Caco-2 (cell line): ENCODE measurements around the gene JDP2. TPM values are rescaled to one million over a fixed set of nuclear protein-coding genes. Genes with fewer than 3 reads are reported as not detected.

Experiments used
- BruUV-seq: library from RNA; stranded (reverse); fragments of 400-500 nt; replicated peaks from 2 replicates; lab custom pipeline; 2021; lab: Mats Ljungman, UMichigan
- CTCF ChIA-PET: fragments of 300-600 bp; sonication (Branson Sonifier 250); formaldehyde crosslinking; loops from one replicate; lab custom pipeline; 2022; ENCODE audit warnings: antibody characterized with exemption; lab: Charles Lee
- POLR2A ChIA-PET: fragments of 300-600 bp; sonication (Branson Sonifier 250); formaldehyde crosslinking; loops from one replicate; lab custom pipeline; 2022; ENCODE audit warnings: antibody characterized with exemption; lab: Charles Lee
- DNase-seq, 2 experiments: peaks; one replicate each; pipeline versions ENCODE4 v3.0.0 to v3.0.0-alpha.2; 2020 to 2022
- H3K27me3 ChIP-seq: replicated peaks from 2 replicates; pipeline ENCODE4 v1.6.0; 2011; ENCODE audit warnings: low read length; ENCODE audit not compliant: control insufficient read depth, insufficient read depth
- H3K36me3 ChIP-seq: 2 replicates; pipeline ENCODE4 v1.5.1; 2011; ENCODE audit warnings: low read length; ENCODE audit not compliant: control insufficient read depth, insufficient read depth
- H3K4me1 ChIP-seq: fragments of 250-450 bp; sonication (Bioruptor Pico); 2 replicates; pipeline ENCODE4 v1.5.1; 2020; ENCODE audit warnings: mild to moderate bottlenecking
- H3K4me3 ChIP-seq: 2 replicates; pipeline ENCODE4 v1.5.1; 2011; ENCODE audit warnings: low read depth, mild to moderate bottlenecking, control low read depth, low read length
- H3K9me3 ChIP-seq: fragments of 250-450 bp; sonication (Bioruptor Pico); 2 replicates; pipeline ENCODE4 v1.5.1; 2020; ENCODE audit warnings: mild to moderate bottlenecking, moderate library complexity
- H3K27ac Mint-ChIP-seq: one replicate; pipeline ENCODE4 v1.8.0; 2022; ENCODE audit warnings: mixed read lengths; ENCODE audit not compliant: unreplicated experiment
- H3K27me3 Mint-ChIP-seq: one replicate; pipeline ENCODE4 v1.8.0; 2022; ENCODE audit warnings: mixed read lengths; ENCODE audit not compliant: insufficient read depth, unreplicated experiment
- H3K36me3 Mint-ChIP-seq: one replicate; pipeline ENCODE4 v1.8.0; 2022; ENCODE audit warnings: mild to moderate bottlenecking, mixed read lengths; ENCODE audit not compliant: insufficient read depth, unreplicated experiment
- H3K4me1 Mint-ChIP-seq: one replicate; pipeline ENCODE4 v1.8.0; 2022; ENCODE audit warnings: low read depth, mixed read lengths; ENCODE audit not compliant: unreplicated experiment
- H3K4me3 Mint-ChIP-seq: one replicate; pipeline ENCODE4 v1.8.0; 2022; ENCODE audit warnings: mild to moderate bottlenecking, moderate library complexity, mixed read lengths; ENCODE audit not compliant: unreplicated experiment
- H3K9me3 Mint-ChIP-seq: one replicate; pipeline ENCODE4 v1.8.0; 2022; ENCODE audit warnings: mixed read lengths; ENCODE audit not compliant: unreplicated experiment
- intact Hi-C: fragments of 100-400 bp; cut with micrococcal nuclease; formaldehyde crosslinking; loops from one replicate; pipeline ENCODE4 v1.10.0; 2022; ENCODE audit not compliant: unreplicated experiment
- total RNA-seq: library from RNA; stranded (reverse); gene quantifications from 2 replicates; pipeline ENCODE4 v1.2.3, GENCODE V29; 2022
- TF ChIP-seq, protein P1 (sequence below), 2 experiments: fragments of 200-600 bp in 1 of 2; IDR thresholded peaks; 1 replicate in 1 of 2; 2 replicates in 1 of 2; pipeline versions ENCODE4 v1.5.1 to v1.8.0; 2011 to 2022; ENCODE audit warnings: antibody characterized with exemption in 1 of 2, control low read depth in 1 of 2, inconsistent platforms in 1 of 2, low read depth in 1 of 2, low read length in 1 of 2, mild to moderate bottlenecking in 1 of 2, moderate library complexity in 1 of 2; ENCODE audit not compliant: insufficient read depth in 1 of 2, severe bottlenecking in 1 of 2, unreplicated experiment in 1 of 2

The JDP2 gene
- total RNA-seq, 1 experiment from 2014 or later = 95.7 TPM

DNA sequence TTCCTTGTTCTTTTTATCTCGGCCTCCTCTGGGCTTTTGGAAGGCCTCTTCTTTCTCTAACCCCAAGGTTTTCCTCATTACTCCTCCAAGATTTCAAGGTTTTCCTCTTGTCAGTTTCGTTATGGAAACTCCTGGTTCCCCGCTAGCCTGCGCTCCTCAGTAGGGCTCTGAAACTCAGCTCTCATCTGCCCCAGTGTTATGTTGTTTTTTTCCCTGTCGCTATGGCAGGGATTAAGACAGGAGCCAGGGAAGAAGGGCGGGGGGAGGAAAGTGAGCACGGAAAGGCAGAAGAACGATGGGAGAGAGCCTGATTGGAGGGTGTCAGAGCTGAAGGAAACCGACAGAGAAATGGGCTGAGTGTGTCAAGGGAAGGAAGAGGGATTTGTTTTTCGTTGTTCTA is 26.5 kb upstream of the JDP2 start:
- TF ChIP-seq, protein P1, sequence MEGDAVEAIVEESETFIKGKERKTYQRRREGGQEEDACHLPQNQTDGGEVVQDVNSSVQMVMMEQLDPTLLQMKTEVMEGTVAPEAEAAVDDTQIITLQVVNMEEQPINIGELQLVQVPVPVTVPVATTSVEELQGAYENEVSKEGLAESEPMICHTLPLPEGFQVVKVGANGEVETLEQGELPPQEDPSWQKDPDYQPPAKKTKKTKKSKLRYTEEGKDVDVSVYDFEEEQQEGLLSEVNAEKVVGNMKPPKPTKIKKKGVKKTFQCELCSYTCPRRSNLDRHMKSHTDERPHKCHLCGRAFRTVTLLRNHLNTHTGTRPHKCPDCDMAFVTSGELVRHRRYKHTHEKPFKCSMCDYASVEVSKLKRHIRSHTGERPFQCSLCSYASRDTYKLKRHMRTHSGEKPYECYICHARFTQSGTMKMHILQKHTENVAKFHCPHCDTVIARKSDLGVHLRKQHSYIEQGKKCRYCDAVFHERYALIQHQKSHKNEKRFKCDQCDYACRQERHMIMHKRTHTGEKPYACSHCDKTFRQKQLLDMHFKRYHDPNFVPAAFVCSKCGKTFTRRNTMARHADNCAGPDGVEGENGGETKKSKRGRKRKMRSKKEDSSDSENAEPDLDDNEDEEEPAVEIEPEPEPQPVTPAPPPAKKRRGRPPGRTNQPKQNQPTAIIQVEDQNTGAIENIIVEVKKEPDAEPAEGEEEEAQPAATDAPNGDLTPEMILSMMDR (IDR thresholded peaks at IDR 0.05; ENCODE audit: insufficient read depth in 1 of 2, low read depth in 1 of 2, low read length in 1 of 2, severe bottlenecking in 1 of 2, unreplicated experiment in 1 of 2) = no peak
- ChIA-PET POLR2A (no interaction called here), CTCF (no interaction called here)
- no peak overlapping the region for H3K4me3 Mint-ChIP-seq
- intact Hi-C loops = no loop called here
- Histone ChIP-seq H3K36me3 (no peaks in the 10 kb centered on the region), H3K9me3 (no peaks in the 10 kb centered on the region), H3K4me1 (no peaks in the 10 kb centered on the region), H3K27me3 (no peaks in the 10 kb centered on the region), H3K4me3 (no peak overlapping the region)
- no peaks in the 10 kb centered on the region for H3K36me3 Mint-ChIP-seq
- no peaks in the 10 kb centered on the region for H3K27me3 Mint-ChIP-seq
- H3K4me1 Mint-ChIP-seq = no peaks in the 10 kb centered on the region
- DNase-seq = no peak
- no TSS peak for BruUV-seq
- no peaks in the 10 kb centered on the region for H3K9me3 Mint-ChIP-seq
- H3K27ac Mint-ChIP-seq = no peak overlapping the region

DNA sequence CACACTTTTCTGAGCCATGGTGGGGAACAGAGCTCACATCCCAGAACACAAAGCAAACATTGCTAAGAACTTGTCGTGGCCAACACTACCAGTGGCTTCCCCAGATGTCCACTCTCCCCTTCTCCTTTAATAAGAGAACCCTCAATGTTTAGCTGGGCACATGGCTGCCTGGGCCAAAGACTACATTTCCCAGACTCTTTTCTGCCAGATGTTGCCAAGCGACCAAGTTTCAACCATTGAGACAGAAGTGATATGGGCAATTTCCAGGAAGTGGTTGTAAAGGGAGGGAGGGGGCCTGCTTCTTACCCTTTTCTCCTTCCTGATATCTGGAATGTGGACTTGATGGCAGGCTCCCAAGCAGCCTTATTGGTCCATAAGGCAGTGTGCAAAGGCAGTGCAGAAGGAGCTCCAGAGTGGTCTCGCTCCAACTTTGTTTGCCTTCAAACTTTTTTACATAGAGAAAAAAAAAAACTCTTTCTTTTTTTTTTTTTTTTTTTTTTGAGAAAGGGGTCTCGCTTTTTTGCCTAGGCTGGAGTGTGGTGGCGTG is 24.9 kb upstream of the JDP2 start:
- Mint-ChIP-seq H3K36me3 (no peaks in the 10 kb centered on the region), H3K27ac (no peak overlapping the region), H3K4me1 (no peaks in the 10 kb centered on the region), H3K4me3 (no peak overlapping the region), H3K9me3 (no peaks in the 10 kb centered on the region), H3K27me3 (no peaks in the 10 kb centered on the region)
- ChIA-PET CTCF (no interaction called here), POLR2A (no interaction called here)
- Histone ChIP-seq H3K4me3 (no peak overlapping the region), H3K36me3 (no peaks in the 10 kb centered on the region), H3K27me3 (no peaks in the 10 kb centered on the region), H3K9me3 (no peaks in the 10 kb centered on the region), H3K4me1 (no peaks in the 10 kb centered on the region)
- TF ChIP-seq, protein P1 (IDR thresholded peaks at IDR 0.05; ENCODE audit: insufficient read depth in 1 of 2, low read depth in 1 of 2, low read length in 1 of 2, severe bottlenecking in 1 of 2, unreplicated experiment in 1 of 2) = no peak
- intact Hi-C loops = no loop called here
- DNase-seq = no peak
- no TSS peak for BruUV-seq

DNA sequence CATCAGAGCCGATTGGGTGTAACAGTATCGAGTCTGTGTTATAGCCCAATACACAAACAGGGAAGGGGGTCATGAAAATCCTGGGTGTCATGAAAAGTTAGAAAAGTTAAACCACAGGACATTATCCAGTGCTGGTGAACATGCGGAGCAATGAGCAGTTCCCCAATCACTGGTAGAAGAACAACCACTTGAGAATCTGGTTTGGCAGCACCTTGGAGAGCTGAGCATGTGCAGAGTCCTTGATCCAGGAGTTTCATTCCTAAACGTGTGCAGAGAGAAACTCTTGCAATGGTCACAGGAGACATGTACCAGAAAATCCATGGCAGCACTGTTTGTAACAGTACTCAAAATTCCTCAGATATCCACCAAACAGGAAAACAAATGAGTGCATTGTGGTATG is 23.0 kb upstream of the JDP2 start:
- H3K36me3 ChIP-seq = no peaks in the 10 kb centered on the region
- no peaks in the 10 kb centered on the region for H3K27me3 ChIP-seq
- no peak for DNase-seq
- no peaks in the 10 kb centered on the region for H3K27me3 Mint-ChIP-seq
- intact Hi-C loops = no loop called here
- CTCF ChIA-PET = no interaction called here
- H3K27ac Mint-ChIP-seq = no peak overlapping the region
- POLR2A ChIA-PET = no interaction called here
- H3K4me3 Mint-ChIP-seq = no peak overlapping the region
- H3K9me3 Mint-ChIP-seq = no peaks in the 10 kb centered on the region
- H3K4me3 ChIP-seq = no peak overlapping the region
- TF ChIP-seq, protein P1 (IDR thresholded peaks at IDR 0.05; ENCODE audit: insufficient read depth in 1 of 2, low read depth in 1 of 2, low read length in 1 of 2, severe bottlenecking in 1 of 2, unreplicated experiment in 1 of 2) = no peak
- H3K36me3 Mint-ChIP-seq = no peaks in the 10 kb centered on the region
- no peaks in the 10 kb centered on the region for H3K4me1 Mint-ChIP-seq
- BruUV-seq = no TSS peak
- no peaks in the 10 kb centered on the region for H3K4me1 ChIP-seq
- no peaks in the 10 kb centered on the region for H3K9me3 ChIP-seq
